Muscle of arm (tissue), 12 donors: ENCODE results near the gene SLC25A51. TPM values are rescaled to one million over a fixed set of nuclear protein-coding genes. Genes with fewer than 3 reads are reported as not detected.
"Not testable (repeated sequence)": the region's sequence is repeated elsewhere in the genome, so short reads cannot be mapped to it uniquely, and the experiment has no call there.

Experiments used
- DNase-seq: peaks from one replicate; pipeline ENCODE4 v3.0.0-alpha.2; 2013
- polyA plus RNA-seq, 12 donors: library from polyadenylated mRNA; unstranded; fragments of 120-200 nt; gene quantifications; one replicate each; pipeline ENCODE4 v1.2.1, GENCODE V29; 2013; ENCODE audit not compliant: insufficient read length in 12 of 12

Gene SLC25A51
- polyA plus RNA-seq, 12 donors: 10.7 to 16.1 (median 13.5) TPM; not detected in 1

- DNase-seq: no peak
These were observed 17.2 kb upstream of the SLC25A51 start for GRCh38 chr9:37921168-37921510.

- no peak for DNase-seq
These were observed 16.7 kb upstream of the SLC25A51 start for GRCh38 chr9:37920471-37921167.

DNA sequence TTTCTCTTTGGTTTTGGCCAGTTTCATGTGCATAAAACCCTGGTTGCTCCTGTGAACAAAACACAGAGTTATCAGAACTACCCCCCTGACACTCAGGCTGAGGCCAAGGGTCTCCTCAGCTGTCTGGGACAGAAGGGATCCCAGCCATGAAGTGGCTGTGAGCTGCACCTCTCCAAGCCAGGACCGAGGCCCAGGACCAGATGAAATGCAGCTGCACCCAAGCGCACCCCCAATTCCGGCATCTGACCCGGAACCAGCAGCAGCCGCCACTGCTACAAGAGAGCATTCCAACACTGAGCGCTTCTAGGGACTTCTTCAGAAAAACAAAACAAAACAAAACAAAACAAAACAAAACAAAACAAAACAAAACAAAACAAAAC lies 16.0 kb upstream of the SLC25A51 start:
- DNase-seq: no peak

GRCh38 chr9:37919246-37919955 lies 15.5 kb upstream of the SLC25A51 start:
- DNase-seq: no peak

GRCh38 chr9:37918665-37919170 lies 14.8 kb upstream of the SLC25A51 start:
- no peak for DNase-seq

GRCh38 chr9:37917801-37918664 lies 14.1 kb upstream of the SLC25A51 start:
- DNase-seq: no peak

DNA sequence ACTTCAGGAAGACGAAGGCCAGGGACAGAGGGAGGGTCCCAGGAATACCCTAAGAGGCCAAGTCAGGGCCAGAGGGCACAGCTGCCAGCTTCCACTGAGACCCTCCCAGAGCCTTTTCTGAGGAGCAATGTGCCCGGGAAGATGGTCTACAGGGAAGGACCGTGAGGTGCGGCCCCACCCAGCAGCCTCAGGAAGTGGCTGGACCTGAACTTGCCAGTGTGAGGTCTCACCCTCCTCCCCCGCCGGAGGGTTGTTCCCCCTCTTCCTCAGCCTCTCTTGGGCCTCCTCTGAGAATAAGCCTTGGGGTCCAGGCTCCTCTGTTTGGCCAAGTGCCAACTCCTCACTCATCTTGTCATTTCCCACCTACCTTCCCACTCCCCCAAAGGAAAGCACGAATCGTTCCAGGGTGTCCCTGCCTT lies 13.4 kb upstream of the SLC25A51 start:
- no peak for DNase-seq

DNA sequence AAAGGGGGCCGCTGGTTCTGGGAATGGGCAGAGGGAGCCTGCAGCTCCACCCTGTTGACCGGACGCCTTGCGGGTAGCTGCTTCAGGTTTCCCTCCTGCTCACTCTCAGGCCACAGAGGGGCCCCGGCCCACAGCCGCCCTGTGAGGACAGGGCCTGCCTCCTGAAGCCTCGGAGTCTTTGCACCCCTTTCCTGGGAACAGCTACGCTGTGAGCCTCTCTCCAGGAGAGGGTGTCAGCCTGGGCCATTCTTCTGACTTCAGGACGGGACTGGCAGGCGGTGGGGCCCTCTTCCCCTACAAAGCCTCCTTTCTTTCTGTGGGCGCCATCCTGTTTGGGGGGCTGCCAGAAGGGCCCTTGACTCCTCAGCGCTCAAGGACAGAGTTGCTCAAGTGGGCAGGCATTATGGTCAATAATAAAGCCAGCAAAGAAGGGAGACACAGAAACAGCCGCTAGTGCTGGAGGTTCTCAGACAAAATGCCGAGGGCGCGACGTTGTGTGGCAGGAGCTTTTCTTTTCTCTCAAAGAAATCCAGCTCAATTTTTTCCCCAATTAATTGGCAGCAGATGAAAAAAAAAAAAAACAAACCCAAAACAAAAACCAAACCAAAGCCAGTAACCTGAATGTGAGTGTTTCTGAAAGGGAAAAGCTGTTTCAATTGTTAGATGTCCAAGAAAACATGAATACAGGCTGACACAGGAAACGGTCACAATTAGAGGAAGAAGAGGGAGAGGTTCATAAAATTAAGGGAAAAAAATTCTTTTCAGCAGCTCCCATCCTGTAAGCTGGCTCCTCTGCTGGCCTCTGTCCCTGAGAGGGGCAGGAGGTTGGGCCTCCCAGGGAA lies 12.8 kb upstream of the SLC25A51 start:
- no peak for DNase-seq

GRCh38 chr9:37915911-37916470 lies 12.1 kb upstream of the SLC25A51 start:
- DNase-seq: no peak

DNA sequence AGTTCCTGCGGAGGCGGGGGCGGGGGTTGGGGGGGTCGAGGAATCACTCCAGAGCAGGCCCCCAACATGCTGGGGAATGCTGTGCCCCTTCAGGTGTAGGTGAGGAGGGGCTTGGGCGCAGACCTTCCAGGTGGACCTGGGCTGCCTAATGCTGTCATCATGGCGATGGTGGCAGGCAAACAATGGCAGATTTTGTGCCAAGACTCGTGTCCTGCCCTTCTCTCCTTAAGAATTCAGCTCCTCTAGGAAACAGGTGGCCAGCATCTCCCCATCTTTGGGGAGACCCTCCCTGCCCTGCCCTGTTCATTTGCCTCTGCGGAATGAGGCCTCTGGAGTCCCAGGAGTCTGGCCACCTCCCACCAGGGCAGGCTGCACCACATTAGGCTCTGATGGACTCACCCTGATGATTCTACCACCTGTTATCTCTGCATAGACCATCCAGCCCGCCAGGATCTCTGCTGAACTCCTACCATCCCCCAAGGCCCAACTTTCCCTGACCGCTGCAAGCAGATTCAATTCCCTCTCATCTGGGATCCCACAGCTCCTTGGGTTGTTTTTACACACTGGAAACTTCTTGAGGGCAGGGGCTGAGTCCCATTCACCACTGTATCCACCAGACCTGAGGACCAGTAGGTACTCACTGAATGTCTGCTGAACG lies 10.9 kb upstream of the SLC25A51 start:
- DNase-seq: no peak

DNA sequence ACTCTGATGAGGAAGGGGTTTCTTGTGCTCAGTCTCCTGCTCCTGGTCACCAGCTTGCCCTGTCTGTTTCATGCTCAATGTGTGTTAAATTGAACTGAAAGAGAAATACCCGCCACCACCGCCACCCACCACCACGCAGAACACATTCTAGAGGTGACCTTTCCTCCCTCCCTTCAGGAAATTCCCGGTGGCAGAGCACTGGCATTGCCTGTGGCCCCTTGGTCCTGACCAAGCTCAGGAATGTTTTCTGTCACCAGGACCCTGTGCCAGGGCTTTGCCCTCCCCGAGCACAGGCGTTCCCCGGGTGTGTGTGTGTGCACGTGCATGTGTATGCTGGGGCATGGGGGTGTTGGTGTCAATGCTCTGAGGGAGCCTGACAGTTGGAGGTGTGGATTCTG lies 10.2 kb upstream of the SLC25A51 start:
- no peak for DNase-seq

DNA sequence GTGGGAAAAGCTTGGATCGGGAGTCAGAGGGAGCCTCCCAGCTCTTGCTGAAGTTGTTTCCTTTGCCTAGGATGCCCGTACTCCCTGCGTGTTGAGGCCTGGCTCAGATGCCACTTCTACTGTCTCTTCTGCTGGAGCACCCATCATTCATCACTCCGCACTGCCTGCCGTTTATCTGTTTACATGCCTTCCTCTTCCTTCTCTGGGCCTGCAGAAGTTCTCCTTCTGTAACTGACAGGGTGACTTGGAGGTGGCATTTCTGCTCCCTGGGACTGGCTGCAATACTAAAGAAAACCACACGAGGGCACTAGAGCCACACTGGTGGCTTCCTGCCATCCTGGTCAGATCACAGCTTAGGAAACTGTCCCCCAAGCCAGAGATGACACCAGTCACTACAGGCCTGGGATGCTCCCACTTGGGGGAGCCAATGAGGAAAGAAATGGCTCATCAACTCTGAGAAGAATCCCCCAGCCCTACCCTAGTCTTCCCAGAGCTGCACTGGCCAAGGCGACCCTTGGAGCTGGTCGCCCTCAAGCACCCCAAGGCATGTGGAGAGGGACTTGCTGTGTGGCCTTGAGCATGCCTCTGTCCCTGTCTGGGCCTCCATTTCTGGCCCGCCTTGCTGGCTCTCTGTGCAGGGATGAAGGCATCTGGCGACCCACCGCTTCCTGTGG lies 9.7 kb upstream of the SLC25A51 start:
- DNase-seq: peak; percentile 82

DNA sequence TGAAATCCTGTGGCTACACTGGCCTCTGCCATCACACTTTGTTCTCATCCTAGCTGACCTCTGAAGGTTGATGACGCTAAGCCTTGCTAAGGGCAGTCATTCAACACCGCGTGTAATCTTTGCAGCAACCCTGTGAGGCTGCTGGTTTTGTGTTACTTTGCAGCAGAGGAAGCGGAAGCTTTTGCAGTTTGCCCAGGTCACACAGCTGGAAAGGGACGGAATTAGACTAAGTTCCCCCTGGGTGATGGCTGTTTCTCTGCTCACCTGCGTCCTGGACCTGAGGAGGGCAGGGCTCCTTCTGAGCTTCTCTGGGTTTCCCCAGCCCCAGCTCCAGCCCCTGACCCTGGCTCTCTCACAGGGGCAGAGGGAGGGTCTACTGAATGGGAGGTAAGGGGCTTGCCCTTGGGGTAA lies 7.3 kb upstream of the SLC25A51 start:
- no peak for DNase-seq

- DNase-seq: no peak
These were observed 6.3 kb upstream of the SLC25A51 start for GRCh38 chr9:37910271-37910670.

DNA sequence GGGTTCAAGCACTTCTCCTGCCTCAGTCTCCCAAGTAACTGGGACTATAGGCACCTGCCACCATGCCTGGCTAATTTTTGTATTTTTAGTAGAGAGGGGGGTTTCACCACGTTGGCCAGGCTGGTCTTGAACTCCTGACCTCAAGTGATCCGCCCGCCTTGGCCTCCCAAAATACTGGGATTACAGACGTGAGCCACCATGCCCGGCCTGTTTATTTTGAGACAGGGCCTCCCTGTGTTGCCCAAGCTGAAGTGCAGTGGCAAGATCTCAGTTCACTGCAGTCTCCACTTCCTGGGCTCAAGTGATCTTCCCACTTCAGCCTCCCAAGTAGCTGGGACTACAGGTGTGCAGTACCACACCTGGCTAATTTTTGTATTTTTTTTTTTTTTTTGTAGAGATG lies 5.9 kb upstream of the SLC25A51 start:
- DNase-seq: not testable (repeated sequence)

DNA sequence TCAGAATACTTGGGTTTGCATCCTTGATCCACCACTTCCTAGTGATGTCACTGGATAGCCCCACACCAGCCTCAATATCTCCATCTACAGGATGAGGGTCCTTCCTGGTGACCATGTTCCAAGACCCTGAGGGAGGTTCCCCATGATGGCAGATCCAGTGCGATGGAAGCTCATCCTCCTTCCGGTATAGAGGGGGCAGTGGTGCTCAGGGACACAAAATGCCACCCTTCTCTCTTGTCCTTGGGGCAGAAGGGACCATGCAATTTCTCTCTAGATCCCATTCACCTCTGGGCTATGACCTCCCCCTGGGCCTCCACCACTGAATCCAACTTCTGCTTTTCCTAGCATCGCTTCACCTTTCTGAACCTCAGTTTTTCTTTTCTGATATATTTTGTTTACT lies 5.4 kb upstream of the SLC25A51 start:
- DNase-seq: no peak

DNA sequence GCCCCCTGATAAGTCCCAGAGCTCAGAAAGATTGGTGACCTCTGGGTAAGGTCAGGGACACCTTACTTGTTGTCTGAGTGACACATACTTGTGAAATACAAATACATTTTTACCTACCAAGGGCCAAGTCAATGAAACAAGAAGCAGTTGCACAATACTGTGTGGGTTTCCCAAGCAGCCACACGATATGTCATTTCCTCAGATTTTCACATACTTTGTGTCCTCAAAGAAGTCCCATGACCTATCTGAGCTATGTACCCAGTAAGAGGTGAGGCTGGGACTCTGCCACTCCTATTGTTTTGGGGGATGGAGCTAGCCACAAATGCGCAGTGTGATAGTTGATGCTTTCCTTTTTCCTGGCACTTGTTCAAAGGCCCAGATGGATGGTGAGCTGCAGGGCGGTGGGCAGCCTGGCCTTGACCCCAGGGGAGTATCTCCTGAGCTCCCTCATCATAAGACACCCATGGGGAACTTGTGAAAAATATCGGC lies 4.8 kb upstream of the SLC25A51 start:
- no peak for DNase-seq

- DNase-seq: no peak
These were observed 4.4 kb upstream of the SLC25A51 start for GRCh38 chr9:37908283-37908682.

DNA sequence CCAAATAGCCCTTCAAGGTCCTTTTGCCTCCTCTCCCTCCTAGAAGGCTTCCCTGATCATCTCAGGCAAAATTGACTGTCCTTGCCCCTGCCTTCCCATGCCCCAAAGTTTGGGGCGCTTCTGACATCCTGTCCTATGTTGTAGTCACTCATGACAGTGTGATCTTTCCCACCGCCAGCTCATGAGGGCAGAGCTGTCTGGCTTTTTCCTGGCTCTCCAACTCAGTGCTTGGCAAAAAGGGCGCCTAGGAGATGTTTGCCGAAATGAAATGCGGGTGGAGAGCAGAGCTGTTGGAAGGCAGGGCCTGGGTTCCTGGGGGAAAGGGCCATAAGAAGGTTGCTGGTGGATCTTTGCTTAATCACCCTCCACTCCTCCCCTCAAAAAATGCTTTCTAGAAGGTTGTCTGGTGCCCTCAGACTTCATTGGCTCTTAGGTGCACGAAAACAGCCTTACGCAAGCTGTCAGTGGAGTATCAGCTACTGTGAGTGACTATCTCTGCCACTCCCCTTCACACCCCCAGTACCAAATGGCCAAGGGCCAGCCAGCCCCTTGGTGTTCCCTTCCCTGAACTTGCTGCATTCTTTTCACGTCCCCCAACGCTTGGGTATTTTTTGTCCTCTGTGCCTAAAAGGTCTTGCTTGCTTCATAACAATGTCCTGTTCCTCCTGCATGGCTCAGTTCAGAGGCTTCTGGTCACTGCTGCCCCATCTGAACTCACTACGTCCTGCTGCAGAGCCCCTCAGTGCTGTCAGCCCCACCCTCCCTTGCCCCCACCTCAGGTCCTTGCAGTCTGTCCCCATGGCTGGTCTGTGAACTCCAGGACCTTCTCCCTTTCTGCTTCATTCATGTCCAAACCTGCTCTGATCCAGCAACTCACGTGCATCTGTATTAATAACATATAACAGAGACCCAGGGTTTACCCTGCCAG lies 2.6 kb upstream of the SLC25A51 start:
- no peak for DNase-seq
